Measurements from ENCODE around the gene UST.
"Not testable (repeated sequence)": the region's sequence is repeated elsewhere in the genome, so short reads cannot be mapped to it uniquely, and the experiment has no call there.

The UST gene

DNA sequence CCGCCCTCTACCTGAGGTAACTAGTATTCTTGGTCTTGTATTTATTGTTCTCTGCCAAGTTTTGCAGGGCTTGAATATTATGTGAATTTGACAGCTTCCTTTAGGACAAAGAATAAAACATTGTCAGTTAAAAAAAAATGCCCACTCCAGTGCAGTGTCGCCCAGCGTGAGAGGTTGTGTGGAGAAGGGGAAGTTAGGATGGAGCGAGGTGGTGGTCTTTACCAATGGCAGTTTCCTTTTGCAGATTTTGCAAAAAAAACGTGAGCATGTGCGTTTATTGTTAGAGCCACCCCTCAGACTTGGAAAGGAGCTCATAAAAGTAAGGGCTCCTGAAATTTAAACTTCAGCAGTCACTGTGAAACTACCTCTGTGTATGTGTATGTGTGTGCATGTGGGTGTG is 28.3 kb downstream of the UST start:
- TF ChIP-seq, protein P1, sequence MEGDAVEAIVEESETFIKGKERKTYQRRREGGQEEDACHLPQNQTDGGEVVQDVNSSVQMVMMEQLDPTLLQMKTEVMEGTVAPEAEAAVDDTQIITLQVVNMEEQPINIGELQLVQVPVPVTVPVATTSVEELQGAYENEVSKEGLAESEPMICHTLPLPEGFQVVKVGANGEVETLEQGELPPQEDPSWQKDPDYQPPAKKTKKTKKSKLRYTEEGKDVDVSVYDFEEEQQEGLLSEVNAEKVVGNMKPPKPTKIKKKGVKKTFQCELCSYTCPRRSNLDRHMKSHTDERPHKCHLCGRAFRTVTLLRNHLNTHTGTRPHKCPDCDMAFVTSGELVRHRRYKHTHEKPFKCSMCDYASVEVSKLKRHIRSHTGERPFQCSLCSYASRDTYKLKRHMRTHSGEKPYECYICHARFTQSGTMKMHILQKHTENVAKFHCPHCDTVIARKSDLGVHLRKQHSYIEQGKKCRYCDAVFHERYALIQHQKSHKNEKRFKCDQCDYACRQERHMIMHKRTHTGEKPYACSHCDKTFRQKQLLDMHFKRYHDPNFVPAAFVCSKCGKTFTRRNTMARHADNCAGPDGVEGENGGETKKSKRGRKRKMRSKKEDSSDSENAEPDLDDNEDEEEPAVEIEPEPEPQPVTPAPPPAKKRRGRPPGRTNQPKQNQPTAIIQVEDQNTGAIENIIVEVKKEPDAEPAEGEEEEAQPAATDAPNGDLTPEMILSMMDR (IDR thresholded peaks at IDR 0.05; ENCODE audit: low read depth, low read length): no peak
- no peak overlapping the region for H3K4me3 ChIP-seq (ENCODE audit: low read depth, low read length)
- peaks cover under 1% of the 10 kb centered on the region; the same call in 1 of the 2 replicates for H3K27me3 ChIP-seq
- DNase-seq: no peak
- no peaks in the 10 kb centered on the region for H3K36me3 ChIP-seq
- no peaks in the 10 kb centered on the region for H3K4me1 ChIP-seq
- H3K9me3 ChIP-seq: no peaks in the 10 kb centered on the region

GRCh38 chr6:148776321-148777308 is 29.8 kb downstream of the UST start:
- Histone ChIP-seq H3K9me3 (no peaks in the 10 kb centered on the region), H3K4me1 (no peaks in the 10 kb centered on the region), H3K36me3 (no peaks in the 10 kb centered on the region), H3K27me3 (no peaks in the 10 kb centered on the region), H3K4me3 (ENCODE audit: low read depth, low read length) (no peak overlapping the region)
- no peak for DNase-seq
- TF ChIP-seq, protein P1 (IDR thresholded peaks at IDR 0.05; ENCODE audit: low read depth, low read length): no peak

- no peaks in the 10 kb centered on the region for H3K36me3 ChIP-seq
- H3K4me3 ChIP-seq (ENCODE audit: low read depth, low read length): no peak overlapping the region
- TF ChIP-seq, protein P1 (IDR thresholded peaks at IDR 0.05; ENCODE audit: low read depth, low read length): no peak
- H3K9me3 ChIP-seq: no peaks in the 10 kb centered on the region
- H3K4me1 ChIP-seq: no peaks in the 10 kb centered on the region
- no peaks in the 10 kb centered on the region for H3K27me3 ChIP-seq
- no peak for DNase-seq
Observed at GRCh38 chr6:148779142-148779562, 32.3 kb downstream of the UST start.

DNA sequence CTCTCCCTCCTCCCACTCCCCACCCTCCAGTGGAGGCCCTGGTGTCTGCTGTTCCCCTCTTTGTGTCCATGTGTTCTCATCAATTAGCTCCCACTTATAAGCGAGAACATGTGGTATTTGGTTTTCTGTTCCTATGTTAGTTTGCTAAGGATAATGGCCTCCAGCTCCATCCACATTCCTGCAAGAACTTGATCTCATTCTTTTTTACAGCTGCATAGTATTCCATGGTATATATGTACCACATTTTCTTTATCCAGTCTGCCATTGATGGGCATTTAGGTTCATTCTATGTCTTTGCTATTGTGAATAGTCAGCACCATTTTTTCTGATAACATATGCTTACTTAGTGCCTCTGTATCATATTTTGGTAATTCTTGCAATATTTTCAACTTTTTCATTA is 33.6 kb downstream of the UST start:
- not testable (repeated sequence) for H3K4me3 ChIP-seq (ENCODE audit: low read depth, low read length); H3K9me3 ChIP-seq; H3K36me3 ChIP-seq; DNase-seq; H3K27me3 ChIP-seq; H3K4me1 ChIP-seq

GRCh38 chr6:148780918-148781436 is 34.1 kb downstream of the UST start:
- no peaks in the 10 kb centered on the region for H3K36me3 ChIP-seq
- no peak for DNase-seq
- no peaks in the 10 kb centered on the region for H3K27me3 ChIP-seq
- H3K4me3 ChIP-seq (ENCODE audit: low read depth, low read length): no peak overlapping the region
- H3K9me3 ChIP-seq: no peaks in the 10 kb centered on the region
- TF ChIP-seq, protein P1 (IDR thresholded peaks at IDR 0.05; ENCODE audit: low read depth, low read length): no peak
- no peaks in the 10 kb centered on the region for H3K4me1 ChIP-seq

GRCh38 chr6:148789948-148790347 is 43.1 kb downstream of the UST start:
- Histone ChIP-seq H3K36me3 (no peaks in the 10 kb centered on the region), H3K27me3 (no peaks in the 10 kb centered on the region), H3K4me3 (ENCODE audit: low read depth, low read length) (no peak overlapping the region), H3K4me1 (no peaks in the 10 kb centered on the region), H3K9me3 (no peaks in the 10 kb centered on the region)
- TF ChIP-seq, protein P1 (IDR thresholded peaks at IDR 0.05; ENCODE audit: low read depth, low read length): no peak
- DNase-seq: no peak

Data from BE2C (cell line).